Muscle of arm (tissue), 12 donors: ENCODE measurements around the gene FLRT1. TPM values are rescaled to one million over a fixed set of nuclear protein-coding genes. Genes with fewer than 3 reads are reported as not detected.

Source experiments
- DNase-seq: peaks from one replicate; pipeline ENCODE4 v3.0.0-alpha.2; 2013
- polyA plus RNA-seq, 12 donors: library from polyadenylated mRNA; unstranded; fragments of 120-200 nt; gene quantifications; one replicate each; pipeline ENCODE4 v1.2.1, GENCODE V29; 2013; ENCODE audit not compliant: insufficient read length in 12 of 12

Gene FLRT1
- polyA plus RNA-seq, 12 donors: 1.8 to 8.4 (median 2.7) TPM; not detected in 1

- DNase-seq: no peak
Measured at GRCh38 chr11:64023712-64024710, 11.7 kb upstream of the FLRT1 start.

GRCh38 chr11:64025205-64025604 is 10.5 kb upstream of the FLRT1 start:
- no peak for DNase-seq

- DNase-seq: no peak
Measured at GRCh38 chr11:64026575-64027205, 9.0 kb upstream of the FLRT1 start.

GRCh38 chr11:64027651-64028397 is 7.9 kb upstream of the FLRT1 start:
- DNase-seq: no peak

GRCh38 chr11:64028398-64029115 is 7.2 kb upstream of the FLRT1 start:
- no peak for DNase-seq

GRCh38 chr11:64029773-64030172 is 6.0 kb upstream of the FLRT1 start:
- DNase-seq: no peak

GRCh38 chr11:64031001-64031400 is 4.7 kb upstream of the FLRT1 start:
- no peak for DNase-seq

- no peak for DNase-seq
Measured at GRCh38 chr11:64032050-64032449, 3.7 kb upstream of the FLRT1 start.

GRCh38 chr11:64034411-64034811 is 1.3 kb upstream of the FLRT1 start:
- no peak for DNase-seq

GRCh38 chr11:64035081-64035524 is 628 bp upstream of the FLRT1 start:
- DNase-seq: no peak

- DNase-seq: no peak
Measured at GRCh38 chr11:64036087-64037026, 626 bp downstream of the FLRT1 start.

- DNase-seq: no peak
Measured at GRCh38 chr11:64037027-64037634, 1.4 kb downstream of the FLRT1 start.

GRCh38 chr11:64038500-64038899 is 2.8 kb downstream of the FLRT1 start:
- DNase-seq: no peak

GRCh38 chr11:64039012-64039665 is 3.4 kb downstream of the FLRT1 start:
- no peak for DNase-seq

GRCh38 chr11:64040684-64041322 is 5.1 kb downstream of the FLRT1 start:
- DNase-seq: no peak

- DNase-seq: no peak
Measured at GRCh38 chr11:64041846-64042245, 6.1 kb downstream of the FLRT1 start.

- no peak for DNase-seq
Measured at GRCh38 chr11:64042301-64042700, 6.6 kb downstream of the FLRT1 start.

- no peak for DNase-seq
Measured at GRCh38 chr11:64043545-64043944, 7.8 kb downstream of the FLRT1 start.
